HEK293 (cell line): Measurements from ENCODE around the gene PFDN6.

Experiments used
- CTCF ChIP-seq: fragments of 450-650 bp; formaldehyde crosslinking; IDR thresholded peaks from 2 replicates; pipeline ENCODE4 v1.5.1; 2016; ENCODE audit warnings: missing biosample characterization, missing genetic modification characterization
- HOXC10 ChIP-seq: sonication (generic); formaldehyde crosslinking; IDR thresholded peaks from 2 replicates; pipeline ENCODE4 v1.8.1; 2023; ENCODE audit warnings: mild to moderate bottlenecking, missing genetic modification reagents
- MZF1 ChIP-seq: fragments of 450-650 bp; formaldehyde crosslinking; IDR thresholded peaks from 2 replicates; pipeline ENCODE4 v1.5.1; 2017; ENCODE audit warnings: missing biosample characterization, missing genetic modification characterization, borderline replicate concordance
- PRDM4 ChIP-seq: fragments of 450-650 bp; formaldehyde crosslinking; IDR thresholded peaks from 2 replicates; pipeline ENCODE4 v1.5.1; 2017; ENCODE audit warnings: missing biosample characterization, missing genetic modification characterization
- REST ChIP-seq: fragments of 450-650 bp; formaldehyde crosslinking; IDR thresholded peaks from 2 replicates; pipeline ENCODE4 v1.5.1; 2016; ENCODE audit warnings: missing biosample characterization, missing genetic modification characterization
- SP7 ChIP-seq: fragments of 450-650 bp; formaldehyde crosslinking; IDR thresholded peaks from 2 replicates; pipeline ENCODE4 v1.5.1; 2016; ENCODE audit warnings: missing biosample characterization, missing genetic modification characterization
- YY1 ChIP-seq: fragments of 450-650 bp; formaldehyde crosslinking; IDR thresholded peaks from 2 replicates; pipeline ENCODE4 v1.5.1; 2018; ENCODE audit warnings: missing biosample characterization, missing genetic modification characterization
- ZBTB17 ChIP-seq: fragments of 450-650 bp; formaldehyde crosslinking; IDR thresholded peaks from 2 replicates; pipeline ENCODE4 v1.5.1; 2016; ENCODE audit warnings: missing biosample characterization, missing genetic modification characterization
- ZBTB49 ChIP-seq: fragments of 450-650 bp; formaldehyde crosslinking; IDR thresholded peaks from 2 replicates; pipeline ENCODE4 v1.5.1; 2016; ENCODE audit warnings: missing biosample characterization, missing genetic modification characterization, low read depth
- ZBTB6 ChIP-seq: fragments of 450-650 bp; formaldehyde crosslinking; IDR thresholded peaks from 2 replicates; pipeline ENCODE4 v1.5.1; 2017; ENCODE audit warnings: missing biosample characterization, missing genetic modification characterization
- ZNF140 ChIP-seq: fragments of 450-650 bp; formaldehyde crosslinking; IDR thresholded peaks from 2 replicates; pipeline ENCODE4 v1.5.1; 2016; ENCODE audit warnings: missing biosample characterization, missing genetic modification characterization
- ZNF169 ChIP-seq: fragments of 450-650 bp; formaldehyde crosslinking; IDR thresholded peaks from 2 replicates; pipeline ENCODE4 v1.5.1; 2016; ENCODE audit warnings: missing biosample characterization, missing genetic modification characterization
- ZNF280C ChIP-seq: fragments of 450-650 bp; formaldehyde crosslinking; IDR thresholded peaks from 2 replicates; pipeline ENCODE4 v1.5.1; 2016; ENCODE audit warnings: missing biosample characterization, missing genetic modification characterization
- ZNF473 ChIP-seq: fragments of 450-650 bp; formaldehyde crosslinking; IDR thresholded peaks from 2 replicates; pipeline ENCODE4 v1.5.1; 2017; ENCODE audit warnings: missing biosample characterization, missing genetic modification characterization
- ZNF513 ChIP-seq: fragments of 450-650 bp; IDR thresholded peaks from 2 replicates; pipeline ENCODE4 v1.5.1; 2018; ENCODE audit warnings: missing biosample characterization, missing genetic modification characterization
- ZNF560 ChIP-seq: fragments of 450-650 bp; formaldehyde crosslinking; IDR thresholded peaks from 2 replicates; pipeline ENCODE4 v1.5.1; 2017; ENCODE audit warnings: missing biosample characterization, missing genetic modification characterization, borderline replicate concordance
- ZNF561 ChIP-seq: fragments of 450-650 bp; IDR thresholded peaks from 2 replicates; pipeline ENCODE4 v1.5.1; 2018; ENCODE audit warnings: missing biosample characterization, missing genetic modification characterization, borderline replicate concordance
- ZNF837 ChIP-seq: fragments of 450-650 bp; formaldehyde crosslinking; IDR thresholded peaks from 2 replicates; pipeline ENCODE4 v1.5.1; 2016; ENCODE audit warnings: missing biosample characterization, missing genetic modification characterization
- ZNF843 ChIP-seq: fragments of 450-650 bp; formaldehyde crosslinking; IDR thresholded peaks from 2 replicates; pipeline ENCODE4 v1.5.1; 2016; ENCODE audit warnings: missing biosample characterization, missing genetic modification characterization

The PFDN6 gene

GRCh38 chr6:33299237-33299944, 10.0 kb downstream of the PFDN6 start (continued):
- peak; percentile 76 for TF ChIP-seq SP7 (tag by site-specific recombination)
- TF ChIP-seq ZNF843 (tag by site-specific recombination): 0 out of 2 replicates have a peak, but pooled peaks have one; percentile 36
- TF ChIP-seq ZNF473 (tag by site-specific recombination): no peak
- no peak for TF ChIP-seq ZNF280C
- no peak for TF ChIP-seq ZNF169 (tag by site-specific recombination)
- TF ChIP-seq ZNF837: no peak
- TF ChIP-seq HOXC10 (CRISPR knock-in tag): peak; percentile 86
- TF ChIP-seq REST: peak; percentile 27; the same call in 1 of the 2 replicates
- no peak for TF ChIP-seq ZNF140 (tag by site-specific recombination)
- TF ChIP-seq PRDM4 (tag by site-specific recombination): peak; percentile 34; the same call in 1 of the 2 replicates
- TF ChIP-seq ZNF561 (tag by site-specific recombination): peak; percentile 89; the same call in 1 of the 2 replicates
- peak; percentile 99 for TF ChIP-seq ZBTB17 (tag by site-specific recombination)
- TF ChIP-seq MZF1: peak; percentile 64; the same call in 1 of the 2 replicates
- TF ChIP-seq ZNF513 (tag by site-specific recombination): no peak
- TF ChIP-seq CTCF (tag by site-specific recombination): peak; percentile 90
- TF ChIP-seq ZNF560 (tag by site-specific recombination): no peak
- TF ChIP-seq ZBTB6: 0 out of 2 replicates have a peak, but pooled peaks have one; percentile 43
- TF ChIP-seq YY1 (tag by site-specific recombination): no peak
- no peak for TF ChIP-seq ZBTB49 (tag by site-specific recombination)
